Activated gamma-delta T cell treated with anti-CD3 and anti-CD28 coated beads, Interleukin-2, amount 50 U/mL, for 16 hours (primary cell): ENCODE results near the gene PRTN3.

Source experiments
- DNase-seq: peaks from one replicate; pipeline ENCODE4 v3.0.0-alpha.2; 2020; ENCODE audit warnings: low read depth

Gene PRTN3

GRCh38 chr19:840519-841206, at the start of gene PRTN3:
PRTN3 (plus strand) TSS chr19:840999; CDS start chr19:841009, 10 bp downstream.
- DNase-seq: no peak

- DNase-seq: no peak
These were observed 49.7 kb upstream of the PRTN3 start for GRCh38 chr19:791007-791566.

- no peak for DNase-seq
These were observed 49.1 kb upstream of the PRTN3 start for GRCh38 chr19:791567-792305.

- DNase-seq: no peak
These were observed 48.4 kb upstream of the PRTN3 start for GRCh38 chr19:792306-792885.

GRCh38 chr19:793806-794205, 47.0 kb upstream of the PRTN3 start:
- no peak for DNase-seq

GRCh38 chr19:795073-795611, 45.7 kb upstream of the PRTN3 start:
- no peak for DNase-seq

- DNase-seq: no peak
These were observed 44.9 kb upstream of the PRTN3 start for GRCh38 chr19:795691-796581.

- DNase-seq: peak; percentile 99
These were observed 43.9 kb upstream of the PRTN3 start, which contains the start of gene PTBP1 for GRCh38 chr19:796692-797527. PTBP1 (plus strand) TSS chr19:797452; CDS start chr19:797498, 46 bp downstream.

- peak; percentile 70 for DNase-seq
These were observed 43.0 kb upstream of the PRTN3 start for GRCh38 chr19:797528-798414.

GRCh38 chr19:798415-799075, 42.3 kb upstream of the PRTN3 start:
- no peak for DNase-seq

- DNase-seq: no peak
These were observed 41.5 kb upstream of the PRTN3 start for GRCh38 chr19:799076-799881.

GRCh38 chr19:800360-801029, 40.3 kb upstream of the PRTN3 start:
- no peak for DNase-seq

- no peak for DNase-seq
These were observed 39.6 kb upstream of the PRTN3 start for GRCh38 chr19:801030-801860.

GRCh38 chr19:801861-802497, 38.8 kb upstream of the PRTN3 start:
- DNase-seq: no peak

- no peak for DNase-seq
These were observed 38.2 kb upstream of the PRTN3 start for GRCh38 chr19:802498-803098.

- DNase-seq: no peak
These were observed 37.7 kb upstream of the PRTN3 start for GRCh38 chr19:803099-803561.
